Activated CD4-positive, alpha-beta T cell treated with anti-CD3 and anti-CD28 coated beads, Interleukin-2, amount 10 ng/mL, durations not matched to agents 7 days and 5 days (primary cell): ENCODE data around the gene SPOCK1. TPM values are rescaled to one million over a fixed set of nuclear protein-coding genes. Genes with fewer than 3 reads are reported as not detected.

Experiments used
- CTCF ChIA-PET: fragments of 350-600 bp; sonication (Branson Sonifier 250); formaldehyde crosslinking; loops from one replicate; lab custom pipeline; 2021; ENCODE audit warnings: antibody characterized with exemption; lab: Charles Lee
- POLR2A ChIA-PET: fragments of 350-600 bp; sonication (Branson Sonifier 250); formaldehyde crosslinking; loops from one replicate; lab custom pipeline; 2021; ENCODE audit warnings: antibody characterized with exemption; lab: Charles Lee
- DNase-seq: peaks from one replicate; pipeline ENCODE4 v3.0.0-alpha.2; 2020
- H3K27ac Mint-ChIP-seq: one replicate; pipeline ENCODE4 v1.8.0; 2021; ENCODE audit warnings: mild to moderate bottlenecking, moderate library complexity, mixed read lengths
- H3K27me3 Mint-ChIP-seq: one replicate; pipeline ENCODE4 v1.8.0; 2021; ENCODE audit warnings: mixed read lengths
- H3K36me3 Mint-ChIP-seq: one replicate; pipeline ENCODE4 v1.8.0; 2021; ENCODE audit warnings: low read depth, mixed read lengths
- H3K4me1 Mint-ChIP-seq: one replicate; pipeline ENCODE4 v1.8.0; 2021; ENCODE audit warnings: mixed read lengths
- H3K4me3 Mint-ChIP-seq: one replicate; pipeline ENCODE4 v1.8.0; 2021; ENCODE audit warnings: mild to moderate bottlenecking, moderate library complexity, mixed read lengths
- H3K9me3 Mint-ChIP-seq: one replicate; pipeline ENCODE4 v1.8.0; 2021; ENCODE audit warnings: mixed read lengths
- total RNA-seq, 2 experiments: library from RNA; stranded (reverse); gene quantifications; one replicate each; pipeline ENCODE4 v1.2.3, GENCODE V29; 2021

SPOCK1 gene
- total RNA-seq, 2 experiments from 2014 or later = 0.15 to 0.31 TPM

DNA sequence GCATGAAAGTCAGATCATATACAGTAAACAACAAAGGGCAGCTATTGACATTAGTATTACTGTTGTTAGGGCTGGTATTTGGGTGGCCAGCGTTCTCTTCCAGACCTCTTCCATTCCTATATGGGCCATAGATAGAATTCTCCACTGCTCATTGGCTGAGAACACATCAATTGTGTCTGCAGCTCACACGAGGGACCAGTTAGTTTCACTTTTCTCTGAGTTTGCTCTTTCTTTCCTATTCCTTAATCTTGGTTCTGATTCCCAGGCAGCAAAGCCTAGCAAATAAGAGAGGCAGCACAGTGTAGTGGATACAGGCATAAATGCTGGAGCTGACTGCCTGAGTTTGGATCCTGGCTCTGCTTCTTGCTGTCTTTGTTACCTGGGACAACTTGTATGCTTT, 476.4 kb downstream of the SPOCK1 start:
- Mint-ChIP-seq H3K27me3 (no peaks in the 10 kb centered on the region), H3K9me3 (no peaks in the 10 kb centered on the region), H3K4me1 (no peaks in the 10 kb centered on the region), H3K27ac (no peak overlapping the region), H3K36me3 (no peaks in the 10 kb centered on the region), H3K4me3 (no peak overlapping the region)
- no peak for DNase-seq
- CTCF ChIA-PET = interaction anchor here (0.6 kb wide), 1 partner anchor 807 kb away, joined by 3 read pairs; no protein-coding TSS in a partner anchor
- POLR2A ChIA-PET = no interaction called here

DNA sequence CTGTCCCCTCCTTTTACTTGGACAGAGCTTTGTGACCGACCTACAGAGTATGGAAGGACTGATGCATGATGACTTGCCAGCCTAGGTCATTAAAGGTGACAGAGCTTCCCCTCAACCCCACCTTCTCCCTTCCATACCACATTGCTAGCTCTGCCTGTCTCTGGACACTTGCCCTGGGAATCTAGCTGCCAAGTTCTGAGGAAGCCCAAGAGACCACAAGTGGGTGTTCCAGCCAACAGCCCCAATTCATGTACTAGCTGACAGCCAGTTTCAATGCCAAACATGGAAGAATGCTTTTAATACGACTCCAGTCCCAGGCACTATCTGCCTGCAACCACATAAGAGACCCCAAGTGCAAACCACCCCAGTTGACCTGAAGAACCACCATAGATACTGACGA, 477.1 kb downstream of the SPOCK1 start:
- Mint-ChIP-seq H3K9me3 (no peaks in the 10 kb centered on the region), H3K36me3 (no peaks in the 10 kb centered on the region), H3K27me3 (no peaks in the 10 kb centered on the region), H3K27ac (no peak overlapping the region), H3K4me3 (no peak overlapping the region), H3K4me1 (no peaks in the 10 kb centered on the region)
- ChIA-PET CTCF (no interaction called here), POLR2A (no interaction called here)
- no peak for DNase-seq

DNA sequence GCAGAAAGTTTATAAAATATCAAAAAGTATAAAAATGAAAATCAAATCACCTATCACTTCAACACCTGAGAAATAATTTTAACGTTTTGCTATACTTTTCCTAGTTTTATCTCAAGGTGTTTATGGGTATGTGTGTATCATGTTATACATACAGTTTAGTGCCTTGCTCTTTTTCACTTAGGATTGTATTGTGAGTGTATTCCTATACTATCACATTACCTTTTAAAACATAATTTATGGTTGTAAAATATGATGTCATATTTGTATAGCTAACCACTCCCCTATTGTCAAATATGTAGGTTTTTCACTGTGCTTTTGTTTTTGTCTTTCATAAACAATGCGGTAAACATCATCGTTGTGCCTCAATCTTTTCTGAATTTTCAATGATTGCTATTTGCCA, 479.9 kb downstream of the SPOCK1 start:
- DNase-seq = no peak
- no peaks in the 10 kb centered on the region for H3K4me1 Mint-ChIP-seq
- no peak overlapping the region for H3K27ac Mint-ChIP-seq
- H3K27me3 Mint-ChIP-seq = no peaks in the 10 kb centered on the region
- POLR2A ChIA-PET = no interaction called here
- no peaks in the 10 kb centered on the region for H3K36me3 Mint-ChIP-seq
- CTCF ChIA-PET = no interaction called here
- no peak overlapping the region for H3K4me3 Mint-ChIP-seq
- H3K9me3 Mint-ChIP-seq = no peaks in the 10 kb centered on the region

DNA sequence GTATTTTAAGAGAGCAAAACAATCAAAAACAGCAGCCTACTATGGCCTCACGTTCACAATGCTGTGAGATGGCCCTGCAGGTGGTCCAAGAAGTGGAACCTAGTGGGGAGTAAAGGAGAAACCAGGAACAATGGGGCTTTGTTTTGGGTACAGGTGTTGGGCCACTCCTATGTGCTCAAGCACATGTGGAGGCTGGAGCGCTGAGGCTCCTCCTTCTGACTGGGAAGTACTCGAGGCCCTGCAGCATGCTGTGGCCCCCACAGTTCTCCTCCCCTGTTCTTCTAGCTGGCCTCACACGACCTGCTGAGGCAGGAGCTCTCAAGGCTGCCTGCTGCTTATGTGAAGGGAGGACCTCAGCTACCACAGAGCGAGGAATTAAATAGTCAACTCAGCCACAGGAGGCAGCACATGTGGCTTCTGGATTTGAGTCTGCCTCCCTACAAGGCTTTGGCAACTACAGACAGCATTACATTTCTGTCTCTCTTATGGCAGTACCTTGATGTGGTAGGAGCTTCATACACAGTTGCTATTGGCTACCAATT, 482.3 kb downstream of the SPOCK1 start:
- no peaks in the 10 kb centered on the region for H3K36me3 Mint-ChIP-seq
- H3K27ac Mint-ChIP-seq = no peak overlapping the region
- ChIA-PET POLR2A (no interaction called here), CTCF (no interaction called here)
- no peaks in the 10 kb centered on the region for H3K27me3 Mint-ChIP-seq
- H3K4me1 Mint-ChIP-seq = no peaks in the 10 kb centered on the region
- H3K4me3 Mint-ChIP-seq = no peak overlapping the region
- no peaks in the 10 kb centered on the region for H3K9me3 Mint-ChIP-seq
- DNase-seq = no peak

DNA sequence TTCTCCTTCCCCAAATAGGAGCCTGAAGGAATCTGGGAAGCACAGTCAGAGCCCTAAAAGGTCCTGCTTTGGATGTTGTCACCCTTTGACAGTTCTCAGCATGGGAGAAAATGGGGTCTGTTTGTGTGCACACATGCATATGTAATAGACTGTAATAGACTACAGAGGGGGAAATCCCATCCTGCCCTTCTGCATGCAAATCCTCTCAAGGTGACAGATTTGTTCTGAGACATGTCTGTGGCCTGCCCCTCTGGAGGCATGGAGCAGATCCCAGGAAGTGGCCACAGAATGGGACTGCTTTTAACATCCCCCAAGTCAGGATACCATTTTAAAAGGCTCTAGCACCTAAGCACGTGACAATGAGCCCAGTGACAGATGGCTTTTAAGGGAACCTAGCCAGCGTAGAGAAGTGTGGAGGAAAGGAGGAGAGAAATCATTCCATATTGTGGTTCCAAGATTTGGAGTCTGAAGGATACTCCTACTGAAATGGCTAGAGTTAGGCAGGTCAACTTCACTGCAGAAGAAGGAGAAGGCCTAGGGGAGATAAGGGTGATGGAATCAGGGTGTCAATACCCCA, 483.5 kb downstream of the SPOCK1 start:
- Mint-ChIP-seq H3K27ac (no peak overlapping the region), H3K9me3 (no peaks in the 10 kb centered on the region), H3K36me3 (no peaks in the 10 kb centered on the region), H3K4me1 (no peaks in the 10 kb centered on the region), H3K27me3 (no peaks in the 10 kb centered on the region), H3K4me3 (no peak overlapping the region)
- ChIA-PET POLR2A (no interaction called here), CTCF (no interaction called here)
- DNase-seq = no peak

DNA sequence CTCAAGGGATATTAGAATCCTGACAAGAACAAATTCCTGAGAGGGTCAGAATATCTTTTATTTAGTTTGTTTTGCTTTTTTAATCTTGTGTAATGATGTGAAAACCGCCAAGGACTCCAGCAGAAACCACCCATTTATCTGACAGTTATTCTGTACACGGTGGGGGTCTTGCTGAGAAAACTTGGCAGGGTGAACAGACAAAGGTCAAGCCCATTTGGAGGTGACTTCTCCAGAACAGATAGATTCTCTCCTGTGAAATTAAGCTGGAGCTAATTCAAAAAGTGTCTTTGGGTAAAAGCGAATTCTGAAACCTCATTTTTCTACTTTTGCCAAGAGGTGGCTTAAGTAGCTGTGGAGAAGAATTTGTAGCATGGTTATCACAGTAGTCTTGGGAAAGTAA, 484.4 kb downstream of the SPOCK1 start:
- Mint-ChIP-seq H3K27me3 (no peaks in the 10 kb centered on the region), H3K9me3 (no peaks in the 10 kb centered on the region), H3K4me3 (no peak overlapping the region), H3K27ac (no peak overlapping the region), H3K36me3 (no peaks in the 10 kb centered on the region), H3K4me1 (no peaks in the 10 kb centered on the region)
- no peak for DNase-seq
- CTCF ChIA-PET = no interaction called here
- POLR2A ChIA-PET = no interaction called here

DNA sequence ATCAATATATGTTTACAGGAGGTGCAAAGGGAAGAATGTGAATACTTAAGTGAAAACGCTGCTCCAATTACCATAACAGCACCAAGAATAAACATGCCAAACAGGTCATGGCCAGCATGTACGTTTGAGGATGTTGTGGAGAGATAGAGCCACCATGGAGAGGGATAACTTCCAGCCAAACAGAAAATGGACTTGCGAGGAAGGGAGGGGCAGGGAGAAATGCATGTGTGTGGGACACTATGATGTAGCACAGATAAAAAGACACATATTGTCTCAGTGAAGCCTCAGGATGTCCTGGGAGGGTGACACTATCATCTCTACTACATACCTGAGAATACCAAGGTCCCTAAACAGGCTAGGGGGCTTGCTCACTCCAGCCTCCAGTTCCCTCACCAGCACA, 488.9 kb downstream of the SPOCK1 start:
- Mint-ChIP-seq H3K9me3 (no peaks in the 10 kb centered on the region), H3K27me3 (no peaks in the 10 kb centered on the region), H3K4me3 (no peak overlapping the region), H3K4me1 (no peaks in the 10 kb centered on the region), H3K27ac (no peak overlapping the region), H3K36me3 (no peaks in the 10 kb centered on the region)
- ChIA-PET CTCF (no interaction called here), POLR2A (no interaction called here)
- no peak for DNase-seq

DNA sequence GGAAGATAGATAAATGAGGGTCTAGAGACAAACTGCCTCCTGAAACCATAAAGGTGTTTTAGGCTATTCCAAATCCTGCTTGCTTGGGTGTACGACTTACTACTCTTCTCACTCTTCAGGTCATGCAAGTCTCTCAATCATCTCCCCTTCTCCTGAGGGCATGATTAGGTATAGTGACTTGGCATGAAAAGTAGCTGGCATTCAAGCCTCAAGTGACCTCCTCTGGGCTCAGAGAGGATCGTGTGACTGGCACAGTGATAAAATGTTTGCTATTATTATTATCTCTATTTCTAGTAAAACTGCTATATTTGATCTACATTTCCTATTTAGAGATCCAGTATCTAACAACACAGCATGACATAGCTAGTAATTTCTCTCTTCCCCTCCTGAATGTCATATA, 494.8 kb downstream of the SPOCK1 start:
- DNase-seq = no peak
- CTCF ChIA-PET = no interaction called here
- H3K9me3 Mint-ChIP-seq = no peaks in the 10 kb centered on the region
- H3K36me3 Mint-ChIP-seq = no peaks in the 10 kb centered on the region
- no peak overlapping the region for H3K4me3 Mint-ChIP-seq
- POLR2A ChIA-PET = no interaction called here
- no peaks in the 10 kb centered on the region for H3K27me3 Mint-ChIP-seq
- no peaks in the 10 kb centered on the region for H3K4me1 Mint-ChIP-seq
- H3K27ac Mint-ChIP-seq = no peak overlapping the region

DNA sequence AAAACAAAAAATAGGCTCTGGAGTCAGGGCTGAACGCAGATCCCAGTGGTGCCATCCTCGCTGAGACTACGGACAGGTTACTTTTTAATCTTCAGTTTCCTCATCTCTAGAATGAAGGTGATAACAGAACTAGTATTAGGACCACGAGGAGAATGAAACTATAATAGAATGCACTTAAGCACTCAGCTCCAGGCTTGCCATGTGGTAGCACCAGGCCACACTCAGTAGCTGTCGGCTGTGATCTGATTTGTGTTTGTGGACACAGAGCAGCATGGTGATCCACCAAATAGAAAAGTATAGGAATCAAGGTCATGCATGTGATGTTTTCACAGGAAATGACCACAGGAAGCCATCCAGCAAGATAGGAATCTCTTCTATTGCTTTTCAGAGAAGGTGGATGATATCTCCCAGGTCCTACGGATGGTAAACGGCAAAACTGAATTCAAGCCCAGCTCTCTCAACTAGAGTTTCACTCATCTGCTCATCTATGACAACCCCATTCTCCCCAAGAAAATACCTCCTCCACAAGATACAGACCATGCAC, 498.0 kb downstream of the SPOCK1 start:
- CTCF ChIA-PET = no interaction called here
- POLR2A ChIA-PET = no interaction called here
- no peak for DNase-seq
- no peaks in the 10 kb centered on the region for H3K36me3 Mint-ChIP-seq
- no peaks in the 10 kb centered on the region for H3K27me3 Mint-ChIP-seq
- H3K4me1 Mint-ChIP-seq = no peaks in the 10 kb centered on the region
- H3K4me3 Mint-ChIP-seq = no peak overlapping the region
- no peaks in the 10 kb centered on the region for H3K9me3 Mint-ChIP-seq
- no peak overlapping the region for H3K27ac Mint-ChIP-seq

DNA sequence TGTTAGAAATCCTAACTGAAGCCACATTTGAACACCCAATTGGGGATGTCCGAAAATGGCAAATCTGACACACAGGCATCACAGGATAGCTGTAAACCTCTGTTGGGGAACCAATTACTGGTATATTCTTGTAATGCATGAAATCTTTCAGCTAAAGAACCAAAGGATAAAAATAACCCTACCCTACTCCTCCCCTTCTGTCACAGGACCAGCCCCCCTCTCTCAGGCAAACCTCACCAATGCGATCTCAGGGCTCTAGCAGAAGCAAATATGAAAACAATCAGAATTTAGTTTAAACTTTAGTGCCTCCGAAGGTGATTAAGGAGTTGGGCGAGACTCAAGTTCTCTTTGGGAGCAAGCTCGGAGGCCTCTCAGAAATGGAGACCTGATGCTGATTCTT, 499.3 kb downstream of the SPOCK1 start:
- DNase-seq = no peak
- H3K27ac Mint-ChIP-seq = no peak overlapping the region
- no peaks in the 10 kb centered on the region for H3K36me3 Mint-ChIP-seq
- H3K9me3 Mint-ChIP-seq = no peaks in the 10 kb centered on the region
- no peaks in the 10 kb centered on the region for H3K27me3 Mint-ChIP-seq
- CTCF ChIA-PET = no interaction called here
- H3K4me3 Mint-ChIP-seq = no peak overlapping the region
- POLR2A ChIA-PET = no interaction called here
- no peaks in the 10 kb centered on the region for H3K4me1 Mint-ChIP-seq

DNA sequence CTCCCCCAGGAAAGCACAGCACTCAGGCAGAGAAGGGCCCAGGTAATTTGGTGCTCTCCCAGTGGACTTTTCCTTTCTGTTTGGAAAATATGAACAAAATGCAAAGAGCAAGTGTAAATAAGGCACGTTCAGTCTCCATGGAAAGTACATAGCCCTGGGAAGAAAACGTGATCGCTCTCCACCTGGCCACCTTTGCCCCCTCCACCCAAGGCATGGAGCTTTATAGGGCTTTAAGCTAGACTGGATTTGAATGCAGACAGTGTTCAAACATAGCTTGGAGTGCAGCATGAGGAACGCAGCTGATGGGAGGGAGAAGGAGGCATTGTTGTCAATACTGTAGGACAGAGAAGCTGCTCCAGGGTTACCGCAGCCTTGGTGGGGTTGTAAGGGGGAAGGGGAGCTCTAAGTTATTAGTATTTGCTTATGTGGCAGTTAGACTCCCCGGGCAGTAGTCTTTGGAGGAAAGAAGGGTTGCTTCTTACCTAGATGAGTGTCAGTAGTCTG, 500.2 kb downstream of the SPOCK1 start:
- no peak for DNase-seq
- no peaks in the 10 kb centered on the region for H3K4me1 Mint-ChIP-seq
- no peaks in the 10 kb centered on the region for H3K9me3 Mint-ChIP-seq
- H3K27me3 Mint-ChIP-seq = no peaks in the 10 kb centered on the region
- no peak overlapping the region for H3K27ac Mint-ChIP-seq
- H3K4me3 Mint-ChIP-seq = no peak overlapping the region
- ChIA-PET CTCF (no interaction called here), POLR2A (no interaction called here)
- H3K36me3 Mint-ChIP-seq = no peaks in the 10 kb centered on the region

DNA sequence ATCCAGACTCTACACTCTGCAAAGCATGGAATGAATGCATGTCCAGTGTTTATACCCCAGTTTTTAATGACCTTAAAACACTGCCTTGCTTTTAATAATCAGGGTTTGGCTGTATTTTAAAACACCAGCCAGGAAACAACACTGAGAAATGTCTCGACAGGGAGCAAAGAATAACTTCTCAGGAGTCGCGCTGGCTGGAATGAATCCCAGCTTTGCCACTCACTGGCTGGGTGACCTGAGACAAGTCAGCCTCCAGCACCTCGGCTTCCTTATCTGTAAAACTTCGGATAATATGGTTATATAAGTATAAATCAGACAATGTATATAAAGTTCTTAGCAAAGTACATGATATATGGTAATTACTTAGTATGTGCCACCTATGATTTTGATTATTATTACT, 505.0 kb downstream of the SPOCK1 start:
- H3K4me3 Mint-ChIP-seq = no peak overlapping the region
- no peaks in the 10 kb centered on the region for H3K27me3 Mint-ChIP-seq
- H3K9me3 Mint-ChIP-seq = no peaks in the 10 kb centered on the region
- H3K36me3 Mint-ChIP-seq = no peaks in the 10 kb centered on the region
- ChIA-PET POLR2A (no interaction called here), CTCF (no interaction called here)
- no peaks in the 10 kb centered on the region for H3K4me1 Mint-ChIP-seq
- H3K27ac Mint-ChIP-seq = no peak overlapping the region
- no peak for DNase-seq

DNA sequence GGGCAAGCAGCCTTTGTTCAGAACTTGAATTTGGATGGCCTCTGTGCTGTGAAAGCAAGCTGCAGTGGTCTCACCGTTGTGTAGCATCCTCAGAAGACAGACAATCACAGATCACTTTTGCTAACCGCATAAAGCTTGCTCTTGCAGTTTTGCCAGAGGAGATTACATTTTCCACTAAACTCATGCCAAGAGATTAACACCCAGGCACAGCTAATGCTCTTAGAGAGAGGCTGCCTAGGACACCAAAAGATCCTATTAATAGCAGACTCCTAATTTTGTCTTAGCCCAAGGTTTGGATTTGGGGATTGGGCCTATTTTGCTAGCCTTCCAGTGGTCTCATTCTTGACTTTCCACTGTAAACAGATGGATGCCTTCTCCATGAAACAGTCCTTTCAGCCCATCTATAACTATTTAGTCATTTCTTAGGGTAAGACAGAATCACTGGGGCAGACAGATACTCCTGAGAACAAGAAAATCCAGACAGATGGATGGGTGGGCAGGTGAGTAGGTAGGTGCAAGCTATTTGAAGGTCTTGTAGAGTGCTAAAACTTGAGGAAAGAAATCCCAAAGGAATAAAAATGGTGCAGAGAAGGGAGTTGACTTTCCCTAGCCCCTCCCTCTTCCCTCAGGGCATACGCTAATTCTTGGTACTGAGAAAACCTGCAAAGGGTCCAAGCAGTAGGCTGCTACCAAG, 506.2 kb downstream of the SPOCK1 start:
- Mint-ChIP-seq H3K4me1 (no peaks in the 10 kb centered on the region), H3K27ac (no peak overlapping the region), H3K27me3 (no peaks in the 10 kb centered on the region), H3K4me3 (no peak overlapping the region), H3K36me3 (no peaks in the 10 kb centered on the region), H3K9me3 (no peaks in the 10 kb centered on the region)
- POLR2A ChIA-PET = no interaction called here
- DNase-seq = no peak
- CTCF ChIA-PET = no interaction called here
